NCI-H1930 (cell line): ENCODE data around the gene R3HDM2.

Experiments
- DNase-seq, 2 experiments: peaks; one replicate each; lab custom pipeline; 2025; lab: John Stamatoyannopoulos, UW

The R3HDM2 gene

DNA sequence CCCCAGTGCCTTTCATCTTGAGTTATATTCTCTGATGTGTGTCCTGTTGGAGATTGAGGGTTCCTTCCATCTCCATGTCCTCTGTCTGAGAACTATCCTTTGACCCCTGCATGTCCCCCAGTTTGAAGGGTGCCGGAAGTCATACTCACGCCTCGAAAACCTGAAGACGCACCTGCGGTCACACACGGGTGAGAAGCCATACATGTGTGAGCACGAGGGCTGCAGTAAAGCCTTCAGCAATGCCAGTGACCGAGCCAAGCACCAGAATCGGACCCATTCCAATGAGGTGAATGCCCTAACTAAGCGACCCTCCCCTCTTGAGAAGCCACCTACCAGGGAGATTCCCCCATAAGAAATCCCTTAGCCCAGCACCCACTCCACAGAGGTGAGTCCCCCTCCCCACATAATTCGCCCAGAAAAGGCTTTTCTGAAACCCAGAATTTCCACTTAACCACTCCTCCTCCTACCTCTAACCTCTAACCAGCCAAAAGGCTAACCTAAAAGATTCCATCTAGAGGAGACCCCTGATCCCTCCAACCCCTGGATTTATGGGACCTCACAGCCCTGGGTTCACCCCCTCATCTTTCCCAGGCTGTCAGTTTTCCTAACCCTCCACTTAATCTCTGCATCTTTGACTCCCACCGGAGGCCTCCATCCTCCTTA, 36.5 kb upstream of the R3HDM2 start:
- no peak for DNase-seq

DNA sequence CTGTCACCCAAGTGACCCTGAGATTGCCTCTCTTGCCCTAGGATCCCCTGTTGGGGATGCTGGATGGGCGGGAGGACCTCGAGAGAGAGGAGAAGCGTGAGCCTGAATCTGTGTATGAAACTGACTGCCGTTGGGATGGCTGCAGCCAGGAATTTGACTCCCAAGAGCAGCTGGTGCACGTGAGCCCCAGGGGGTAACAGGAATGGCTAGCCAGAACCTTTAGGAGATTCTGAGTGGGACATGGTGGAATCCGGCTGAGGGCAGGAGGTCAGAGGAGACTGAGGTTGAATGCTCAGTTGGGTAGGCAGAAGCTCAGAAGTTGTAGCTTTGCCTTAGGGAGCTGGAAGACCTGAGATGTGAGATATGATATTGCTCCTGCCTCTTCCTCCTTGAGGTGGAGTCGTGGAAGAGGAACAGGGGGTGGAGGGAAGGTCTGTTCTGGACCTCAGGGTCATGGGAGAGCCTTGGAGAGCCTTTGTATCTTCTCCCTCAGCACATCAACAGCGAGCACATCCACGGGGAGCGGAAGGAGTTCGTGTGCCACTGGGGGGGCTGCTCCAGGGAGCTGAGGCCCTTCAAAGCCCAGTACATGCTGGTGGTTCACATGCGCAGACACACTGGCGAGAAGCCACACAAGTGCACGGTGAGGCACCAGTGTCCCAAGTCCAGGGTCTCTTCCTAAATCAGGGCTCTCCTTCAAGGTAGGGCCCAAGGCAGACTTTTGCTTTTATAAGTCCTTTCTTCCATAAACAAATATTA, 35.1 kb upstream of the R3HDM2 start:
- DNase-seq: no peak

DNA sequence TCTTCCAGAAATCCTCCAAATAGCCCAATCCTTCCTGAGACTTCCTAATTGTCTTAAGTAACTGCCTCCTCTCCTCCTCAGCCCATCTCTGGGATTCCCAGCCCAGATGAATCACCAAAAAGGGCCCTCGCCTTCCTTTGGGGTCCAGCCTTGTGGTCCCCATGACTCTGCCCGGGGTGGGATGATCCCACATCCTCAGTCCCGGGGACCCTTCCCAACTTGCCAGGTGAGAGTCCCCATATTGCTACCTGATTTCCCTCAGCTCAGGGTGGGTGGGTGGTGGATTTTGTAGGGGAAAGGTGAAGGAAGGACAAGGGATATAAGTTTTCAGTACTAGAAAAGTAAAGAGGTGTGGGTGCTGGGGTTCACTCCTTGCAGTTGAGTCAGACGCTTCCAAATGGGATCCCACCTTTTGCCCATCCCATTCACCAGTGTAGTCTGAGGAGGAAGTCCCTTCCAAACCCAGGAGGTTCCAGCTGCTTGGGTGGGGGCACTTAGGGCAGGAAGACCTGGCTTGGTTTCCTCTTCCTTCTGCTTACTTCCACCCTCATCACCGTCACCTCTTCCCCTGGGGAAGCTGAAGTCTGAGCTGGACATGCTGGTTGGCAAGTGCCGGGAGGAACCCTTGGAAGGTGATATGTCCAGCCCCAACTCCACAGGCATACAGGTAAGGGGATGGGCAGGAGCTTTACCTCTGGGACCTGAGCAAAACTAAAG, 34.3 kb upstream of the R3HDM2 start:
- no peak for DNase-seq

DNA sequence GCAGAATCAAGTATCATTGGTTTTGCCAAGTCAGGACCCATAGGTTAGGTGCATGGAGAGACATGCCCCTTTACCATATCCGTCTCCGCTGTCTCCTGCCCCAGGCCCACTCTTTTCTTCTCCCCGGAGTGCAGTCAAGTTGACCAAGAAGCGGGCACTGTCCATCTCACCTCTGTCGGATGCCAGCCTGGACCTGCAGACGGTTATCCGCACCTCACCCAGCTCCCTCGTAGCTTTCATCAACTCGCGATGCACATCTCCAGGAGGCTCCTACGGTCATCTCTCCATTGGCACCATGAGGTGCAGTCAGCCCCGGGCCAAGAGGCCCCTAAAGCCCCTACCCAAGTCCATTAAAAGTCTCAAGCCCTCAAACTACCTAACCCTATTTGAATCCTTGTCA, 33.7 kb upstream of the R3HDM2 start:
- DNase-seq: no peak

DNA sequence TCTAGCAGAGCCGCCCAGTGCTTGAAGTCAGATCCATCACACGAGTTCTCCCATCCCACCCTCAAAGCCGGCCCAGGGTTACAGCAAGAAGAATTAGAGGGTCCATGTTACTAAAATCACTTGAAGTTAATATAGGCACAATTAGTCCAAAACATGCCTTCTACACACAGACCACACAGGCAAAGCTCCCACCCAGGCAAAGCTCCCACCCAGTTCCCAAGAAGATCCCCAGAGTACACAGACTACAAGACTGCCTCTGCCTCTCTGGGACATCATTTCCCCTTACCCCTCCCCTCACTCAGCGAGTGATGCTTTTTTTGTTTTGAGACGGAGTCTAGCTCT, 32.0 kb upstream of the R3HDM2 start:
- no peak for DNase-seq

DNA sequence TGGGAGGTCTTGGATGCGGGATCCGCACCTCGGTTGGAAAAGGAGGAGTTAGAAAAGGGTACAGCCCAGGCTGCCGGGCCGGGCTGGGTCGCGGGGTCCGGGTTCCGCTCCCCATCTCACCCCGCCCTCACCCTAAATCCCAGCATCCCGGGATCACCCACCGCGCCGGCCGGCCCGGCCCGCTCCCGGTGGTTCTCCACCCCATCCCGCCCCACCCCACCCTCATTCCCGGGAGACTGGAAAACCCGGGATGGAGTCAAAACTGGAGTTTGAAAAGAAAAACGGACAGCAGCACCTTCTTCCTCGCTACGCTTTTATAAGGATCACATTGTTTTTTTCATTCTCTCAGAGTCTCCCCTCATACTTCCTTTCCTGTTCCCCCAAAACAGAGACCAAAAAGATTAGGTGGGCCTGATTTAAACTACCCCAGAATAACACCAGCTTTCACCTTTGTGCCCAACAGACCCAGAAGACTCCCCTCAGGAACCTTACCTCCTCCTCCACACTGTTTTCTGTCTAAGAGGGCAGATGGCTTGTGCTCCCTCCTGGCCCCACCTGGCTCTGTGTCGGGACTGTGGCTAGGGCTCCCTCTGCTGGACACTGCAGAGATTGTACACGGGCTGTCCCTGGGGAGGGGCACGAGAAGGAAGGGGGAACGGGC, 31.5 kb upstream of the R3HDM2 start:
- peak; percentile 82 to 86 for DNase-seq

DNA sequence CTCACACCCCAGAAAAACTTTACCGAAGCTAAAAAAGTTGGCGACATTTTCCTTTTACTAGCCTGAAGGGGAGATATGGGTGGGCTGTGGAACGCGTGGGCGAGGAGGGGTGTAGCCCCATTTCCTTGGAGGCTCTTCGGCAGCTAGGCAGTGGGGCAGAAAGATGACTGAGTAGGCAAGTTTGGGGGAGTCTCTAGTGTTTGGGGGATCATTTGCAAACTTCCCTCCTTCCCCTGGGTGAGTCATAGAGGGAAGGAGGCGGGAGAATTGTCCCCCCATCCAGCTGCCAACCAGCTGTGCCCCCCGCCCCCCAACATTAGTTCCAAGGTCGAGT, 31.0 kb upstream of the R3HDM2 start:
- no peak for DNase-seq

DNA sequence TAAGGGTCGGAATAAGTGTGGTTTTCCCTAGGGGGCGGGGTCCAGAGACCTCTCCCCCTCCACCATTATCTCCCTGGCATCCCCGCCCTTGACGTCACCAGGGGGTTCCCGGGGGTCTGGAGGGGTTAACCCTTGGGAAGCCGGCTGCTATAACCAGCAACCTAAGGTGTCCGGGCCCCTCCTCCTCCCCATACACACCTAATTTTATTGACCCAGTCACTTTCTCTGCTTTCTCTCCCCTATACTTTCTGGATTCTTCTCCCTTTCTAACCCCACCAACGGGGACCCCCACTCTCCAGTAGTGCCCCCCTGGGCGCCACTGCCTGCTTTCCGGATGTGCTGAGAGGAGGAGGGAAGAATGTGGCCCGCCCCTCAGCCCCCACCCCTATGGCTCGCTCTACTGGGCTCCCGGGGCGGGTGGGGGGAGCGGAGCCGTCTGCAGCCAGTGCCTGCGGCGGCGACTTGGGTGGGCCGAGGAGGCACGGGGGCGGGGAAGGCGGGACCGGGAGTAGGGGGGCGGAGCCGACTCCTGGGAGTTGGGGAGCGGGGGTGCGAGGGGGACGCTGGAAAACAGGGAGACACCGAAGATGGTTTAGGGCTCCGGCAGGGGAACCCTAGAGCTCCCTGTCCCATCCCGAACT, 30.6 kb upstream of the R3HDM2 start:
- DNase-seq: peak in 1 of 2 experiments; percentile 22

DNA sequence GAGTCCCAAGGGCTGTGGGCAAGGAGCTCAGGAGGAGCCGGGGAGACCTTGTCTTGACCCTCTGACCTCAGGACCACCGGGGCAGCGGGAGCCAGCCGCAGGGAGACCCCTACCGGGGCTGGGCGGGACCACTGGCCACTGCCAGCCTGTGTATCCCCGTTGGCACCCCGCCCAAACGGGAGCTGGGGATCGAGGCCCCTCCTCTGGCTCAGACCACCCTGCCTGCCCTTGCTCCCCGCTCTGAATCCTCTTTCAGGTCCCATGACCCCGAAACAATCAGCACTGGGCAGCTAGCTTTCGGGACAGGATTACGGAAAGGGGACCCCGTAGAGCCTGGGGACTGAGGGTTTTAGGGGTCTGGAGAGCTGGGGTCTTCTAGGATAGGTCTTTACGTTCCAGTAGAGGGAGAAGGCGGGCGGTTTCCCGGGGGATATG, 30.0 kb upstream of the R3HDM2 start:
- peak; percentile 9 to 14 for DNase-seq

DNA sequence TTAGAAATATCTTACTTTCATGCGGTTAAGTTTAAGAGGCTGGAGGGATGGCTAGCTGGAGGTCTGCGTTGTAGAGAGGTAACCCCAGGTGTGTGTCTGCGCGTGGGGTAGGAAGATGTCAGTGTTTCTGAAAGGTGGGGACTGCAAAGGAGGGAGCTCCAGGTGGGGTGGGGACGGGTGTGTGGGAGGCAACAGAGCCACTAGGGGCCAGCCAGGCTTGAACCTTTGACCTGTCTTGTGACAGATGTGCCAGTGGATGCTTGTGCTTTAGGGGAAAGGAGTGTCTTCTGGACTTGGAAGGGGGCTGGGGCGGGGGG, 29.6 kb upstream of the R3HDM2 start:
- no peak for DNase-seq

DNA sequence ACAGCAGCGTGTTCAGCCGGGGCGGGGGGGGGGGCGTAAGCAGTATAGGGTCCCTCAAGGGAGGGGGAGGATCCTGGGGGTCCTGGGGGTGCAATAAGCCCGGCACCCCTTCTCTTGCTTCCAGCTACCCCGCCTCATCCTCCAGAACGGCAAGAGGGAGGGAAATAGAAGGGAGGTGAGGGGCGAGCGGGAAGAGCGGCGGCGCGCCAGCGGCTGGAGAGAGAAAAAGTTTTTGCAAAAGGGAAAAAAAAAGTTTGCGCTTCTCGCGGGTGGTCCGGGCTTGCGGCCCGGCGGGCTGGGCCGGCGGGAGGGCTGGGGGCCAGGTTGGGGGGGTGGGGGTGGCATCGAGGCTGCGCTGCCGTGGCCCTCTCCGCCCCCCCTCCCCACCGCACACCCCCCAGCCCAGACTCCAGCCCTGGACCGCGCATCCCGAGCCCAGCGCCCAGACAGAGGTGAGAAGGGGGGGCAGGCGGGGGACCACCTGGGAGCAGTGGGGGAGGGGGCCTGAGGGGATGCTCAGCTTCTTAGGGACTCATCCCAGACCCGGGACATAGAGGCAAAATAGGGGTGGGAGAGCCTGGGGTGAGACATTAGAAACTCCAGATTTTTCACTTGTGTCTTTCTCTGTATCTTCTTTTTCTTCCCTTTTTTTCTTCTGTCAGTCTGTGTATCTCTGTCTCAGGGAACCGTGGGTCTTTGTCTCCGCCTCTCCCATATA, 29.1 kb upstream of the R3HDM2 start, which contains the start of gene GLI1:
GLI1 (plus strand) TSS at position 36 of the 718 bp plus-strand sequence. CDS start 3,907 bp downstream, outside the sequence.
- DNase-seq: no peak

DNA sequence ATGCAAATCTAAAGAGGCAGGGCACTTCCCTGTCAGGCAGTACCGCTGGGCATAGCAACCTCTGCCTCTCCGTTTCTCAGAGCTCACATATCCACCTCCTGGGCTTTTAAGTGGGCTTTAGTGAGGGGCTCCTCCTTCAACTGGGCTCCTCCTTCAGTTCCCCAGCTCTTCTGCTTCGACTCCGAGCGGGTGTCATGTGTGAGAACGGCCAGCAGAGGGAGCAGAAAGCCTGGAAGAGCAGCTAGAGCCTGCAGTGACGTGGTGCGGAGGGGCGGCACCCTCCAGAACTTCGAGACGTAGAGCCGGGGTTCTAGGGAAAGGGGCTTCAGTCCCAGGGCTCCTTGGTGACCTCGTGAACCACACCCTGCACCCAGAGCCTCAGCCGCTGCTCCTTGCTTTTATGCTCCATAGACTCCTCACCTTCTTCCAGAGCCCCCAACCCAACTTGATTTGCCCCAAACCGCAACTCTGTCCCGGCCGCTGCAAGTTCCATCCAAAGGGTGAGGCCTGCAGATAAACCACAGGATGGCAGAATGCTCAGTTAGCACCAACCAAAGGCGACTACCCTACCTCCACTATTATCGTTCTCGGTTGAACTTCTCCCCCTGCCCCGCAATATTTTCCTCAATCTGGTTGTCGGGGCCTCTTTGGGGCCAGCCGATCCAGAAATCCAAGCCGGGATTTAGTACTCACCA, 28.4 kb upstream of the R3HDM2 start:
- DNase-seq: peak; percentile 87 to 89

DNA sequence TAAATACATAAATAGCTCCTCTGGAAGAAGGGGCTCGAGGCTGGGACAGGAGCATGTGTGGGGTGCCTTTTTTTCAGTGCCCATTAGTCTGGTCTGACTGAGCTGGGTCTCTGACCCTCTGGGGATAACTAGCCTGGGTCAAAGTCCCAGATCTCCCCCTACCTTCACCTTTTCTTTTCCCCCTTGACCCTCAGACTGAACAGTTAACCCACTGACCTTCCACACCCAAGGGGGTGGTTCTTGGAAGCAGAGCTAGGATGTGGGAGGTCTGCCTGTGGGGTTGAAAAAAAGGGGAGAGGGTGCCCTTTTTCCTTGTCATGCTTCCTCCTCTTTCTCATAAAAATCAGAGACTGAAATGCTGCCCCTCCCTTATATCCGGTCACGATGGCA, 27.8 kb upstream of the R3HDM2 start:
- DNase-seq: no peak

DNA sequence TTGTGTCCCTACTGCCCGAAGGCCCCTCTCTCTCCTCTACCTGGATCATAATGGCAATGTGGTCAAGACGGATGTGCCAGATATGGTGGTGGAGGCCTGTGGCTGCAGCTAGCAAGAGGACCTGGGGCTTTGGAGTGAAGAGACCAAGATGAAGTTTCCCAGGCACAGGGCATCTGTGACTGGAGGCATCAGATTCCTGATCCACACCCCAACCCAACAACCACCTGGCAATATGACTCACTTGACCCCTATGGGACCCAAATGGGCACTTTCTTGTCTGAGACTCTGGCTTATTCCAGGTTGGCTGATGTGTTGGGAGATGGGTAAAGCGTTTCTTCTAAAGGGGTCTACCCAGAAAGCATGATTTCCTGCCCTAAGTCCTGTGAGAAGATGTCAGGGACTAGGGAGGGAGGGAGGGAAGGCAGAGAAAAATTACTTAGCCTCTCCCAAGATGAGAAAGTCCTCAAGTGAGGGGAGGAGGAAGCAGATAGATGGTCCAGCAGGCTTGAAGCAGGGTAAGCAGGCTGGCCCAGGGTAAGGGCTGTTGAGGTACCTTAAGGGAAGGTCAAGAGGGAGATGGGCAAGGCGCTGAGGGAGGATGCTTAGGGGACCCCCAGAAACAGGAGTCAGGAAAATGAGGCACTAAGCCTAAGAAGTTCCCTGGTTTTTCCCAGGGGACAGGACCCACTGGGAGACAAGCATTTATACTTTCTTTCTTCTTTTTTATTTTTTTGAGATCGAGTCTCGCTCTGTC, 26.1 kb upstream of the R3HDM2 start:
- DNase-seq: no peak

DNA sequence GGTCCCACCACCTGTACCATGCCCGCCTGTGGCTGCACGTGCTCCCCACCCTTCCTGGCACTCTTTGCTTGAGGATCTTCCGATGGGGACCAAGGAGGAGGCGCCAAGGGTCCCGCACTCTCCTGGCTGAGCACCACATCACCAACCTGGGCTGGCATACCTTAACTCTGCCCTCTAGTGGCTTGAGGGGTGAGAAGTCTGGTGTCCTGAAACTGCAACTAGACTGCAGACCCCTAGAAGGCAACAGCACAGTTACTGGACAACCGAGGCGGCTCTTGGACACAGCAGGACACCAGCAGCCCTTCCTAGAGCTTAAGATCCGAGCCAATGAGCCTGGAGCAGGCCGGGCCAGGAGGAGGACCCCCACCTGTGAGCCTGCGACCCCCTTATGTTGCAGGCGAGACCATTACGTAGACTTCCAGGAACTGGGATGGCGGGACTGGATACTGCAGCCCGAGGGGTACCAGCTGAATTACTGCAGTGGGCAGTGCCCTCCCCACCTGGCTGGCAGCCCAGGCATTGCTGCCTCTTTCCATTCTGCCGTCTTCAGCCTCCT, 25.4 kb upstream of the R3HDM2 start:
- peak; percentile 60 to 70 for DNase-seq

DNA sequence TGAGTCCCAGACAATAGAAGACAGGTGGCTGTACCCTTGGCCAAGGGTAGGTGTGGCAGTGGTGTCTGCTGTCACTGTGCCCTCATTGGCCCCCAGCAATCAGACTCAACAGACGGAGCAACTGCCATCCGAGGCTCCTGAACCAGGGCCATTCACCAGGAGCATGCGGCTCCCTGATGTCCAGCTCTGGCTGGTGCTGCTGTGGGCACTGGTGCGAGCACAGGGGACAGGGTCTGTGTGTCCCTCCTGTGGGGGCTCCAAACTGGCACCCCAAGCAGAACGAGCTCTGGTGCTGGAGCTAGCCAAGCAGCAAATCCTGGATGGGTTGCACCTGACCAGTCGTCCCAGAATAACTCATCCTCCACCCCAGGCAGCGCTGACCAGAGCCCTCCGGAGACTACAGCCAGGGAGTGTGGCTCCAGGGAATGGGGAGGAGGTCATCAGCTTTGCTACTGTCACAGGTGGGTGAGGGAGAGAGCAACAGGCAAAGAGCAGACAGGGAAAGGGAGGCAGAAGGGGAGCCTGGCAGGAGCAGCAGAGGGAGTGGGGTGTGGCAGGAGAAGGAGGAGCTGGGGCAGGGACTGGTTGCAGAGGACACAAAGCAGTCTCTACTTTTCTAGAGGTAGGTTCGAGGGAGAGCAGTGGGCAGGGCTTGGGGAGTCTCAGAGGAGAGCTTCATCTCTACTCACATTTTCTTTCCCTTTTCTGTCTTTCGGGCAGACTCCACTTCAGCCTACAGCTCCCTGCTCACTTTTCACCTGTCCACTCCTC, 24.7 kb upstream of the R3HDM2 start:
- peak in 1 of 2 experiments; percentile 67 for DNase-seq

DNA sequence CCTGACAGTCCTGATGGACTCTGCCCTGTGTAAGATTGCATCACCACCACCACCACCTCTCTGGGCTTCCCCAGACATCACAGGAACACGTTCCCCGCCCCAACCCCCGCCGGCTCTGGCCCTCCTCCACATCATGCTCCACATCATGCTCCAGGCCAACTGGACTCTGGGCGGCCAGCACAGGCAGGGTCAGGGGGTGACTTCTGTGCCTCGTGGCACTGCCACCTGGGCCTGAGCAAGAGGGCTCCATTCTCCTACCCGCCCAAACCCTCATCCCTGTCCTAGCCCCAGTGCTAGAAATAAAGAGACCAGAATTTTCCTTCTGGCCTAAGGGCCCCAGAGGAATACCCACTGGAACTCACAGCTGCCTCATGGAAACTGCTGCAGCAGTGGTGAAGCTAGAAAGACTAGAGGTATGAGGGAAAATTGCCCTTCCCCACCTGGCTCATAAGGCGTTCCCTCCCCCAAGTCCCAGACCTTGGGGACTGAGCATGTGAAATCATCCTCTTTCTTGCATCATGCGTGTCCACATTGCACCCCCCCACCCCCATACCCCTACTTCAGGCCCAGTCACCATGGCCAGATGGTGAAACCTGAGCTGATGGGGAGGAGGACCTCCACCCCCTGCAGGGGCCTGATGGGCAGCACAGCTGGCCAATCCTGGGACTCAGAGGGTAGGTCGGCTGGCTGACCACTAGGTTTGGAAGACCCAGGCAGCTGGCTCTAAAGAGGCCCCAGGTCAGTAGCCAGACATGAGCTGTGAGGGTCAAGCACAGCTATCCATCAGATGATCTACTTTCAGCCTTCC, 23.9 kb upstream of the R3HDM2 start, which contains the start of gene INHBE:
INHBE (plus strand) TSS at position 742 of the 808 bp plus-strand sequence. CDS start 230 bp downstream, outside the sequence.
- peak; percentile 27 to 81 for DNase-seq

DNA sequence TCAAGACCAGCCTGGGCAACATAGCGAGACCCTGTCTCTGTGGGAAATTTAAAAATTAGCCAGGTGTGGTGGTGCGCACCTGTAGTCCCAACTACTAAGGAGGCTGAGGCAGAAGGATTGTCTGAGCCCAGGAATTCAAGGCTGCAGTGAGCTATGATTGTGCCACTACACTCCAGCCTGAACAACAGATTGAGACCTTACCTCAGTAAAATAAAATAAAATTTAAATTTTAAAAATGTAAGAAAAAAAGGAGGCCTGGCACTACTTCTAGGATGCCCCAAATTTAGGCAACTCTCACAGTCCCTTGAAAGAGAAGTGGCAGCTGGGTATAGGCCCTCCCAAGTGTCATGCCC, 23.3 kb upstream of the R3HDM2 start:
- DNase-seq: no peak
